WERI-Rb-1 (cell line): Measurements from ENCODE around the gene CXXC5.
A peak's percentile ranks its signal among the peaks of the same experiment; 100 is the strongest.

ENCODE experiments used
- DNase-seq: peaks from one replicate; pipeline ENCODE4 v3.0.0-alpha.2; 2020
- H3K27ac ChIP-seq: fragments of 250-450 bp; sonication (Bioruptor Pico); 2 replicates; pipeline ENCODE4 v1.5.1; 2020; ENCODE audit warnings: mild to moderate bottlenecking, moderate library complexity
- H3K27me3 ChIP-seq: fragments of 250-450 bp; sonication (Bioruptor Pico); 2 replicates; pipeline ENCODE4 v1.5.1; 2021; ENCODE audit warnings: mild to moderate bottlenecking, low read depth, moderate library complexity; ENCODE audit not compliant: insufficient read depth, severe bottlenecking
- H3K36me3 ChIP-seq: fragments of 250-450 bp; sonication (Bioruptor Pico); 2 replicates; pipeline ENCODE4 v1.5.1; 2020; ENCODE audit warnings: mild to moderate bottlenecking, moderate library complexity
- H3K4me3 ChIP-seq: 2 replicates; pipeline ENCODE4 v1.5.1; 2011; ENCODE audit warnings: low read depth, mild to moderate bottlenecking, control low read depth, low read length
- H3K9me3 ChIP-seq: fragments of 250-450 bp; sonication (Bioruptor Pico); 2 replicates; pipeline ENCODE4 v1.5.1; 2021; ENCODE audit warnings: mild to moderate bottlenecking, moderate library complexity; ENCODE audit not compliant: severe bottlenecking
- TF ChIP-seq, protein P1 (sequence below): IDR thresholded peaks from 2 replicates; pipeline ENCODE4 v1.5.1; 2011; ENCODE audit warnings: low read depth, mild to moderate bottlenecking, control low read depth, inconsistent platforms, low read length

Gene CXXC5

DNA sequence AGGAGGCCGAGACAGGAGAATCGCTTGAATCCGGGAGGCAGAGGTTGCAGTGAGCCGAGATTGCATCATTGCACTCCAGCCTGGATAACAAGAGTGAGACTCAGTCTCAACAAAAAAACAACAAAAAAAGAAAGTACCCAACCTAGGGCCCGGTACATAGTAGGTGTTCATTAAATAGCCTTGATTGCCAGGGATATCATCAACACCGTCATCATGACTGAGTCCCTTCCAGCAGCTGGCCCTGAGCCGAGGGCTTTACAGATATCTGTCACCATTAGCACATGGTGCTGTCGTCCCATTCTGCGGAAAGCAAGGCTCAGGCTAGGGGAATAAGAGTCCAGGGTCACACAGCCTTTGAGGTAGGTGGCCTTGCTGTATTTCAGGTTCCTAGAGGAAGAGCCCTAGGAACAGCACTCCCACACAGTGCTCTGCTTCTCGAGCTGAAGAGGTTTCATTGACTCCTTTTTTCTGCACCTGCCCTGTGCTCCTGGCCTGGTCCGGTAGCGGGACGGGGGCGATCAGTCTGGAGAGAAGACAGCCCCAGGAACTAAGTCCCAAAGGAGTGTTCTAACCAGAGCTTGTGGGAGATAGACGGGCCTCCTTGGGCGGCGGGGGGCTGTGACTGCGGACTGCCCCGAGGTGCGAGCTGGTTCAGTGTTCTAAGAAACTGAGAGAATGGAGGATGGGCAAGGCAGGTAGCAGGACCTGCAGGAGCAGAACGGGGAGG, 48.2 kb downstream of the CXXC5 start:
- Histone ChIP-seq H3K9me3 (no peaks in the 10 kb centered on the region), H3K4me3 (peak overlapping the region; percentile 49; the same call in 1 of the 2 replicates), H3K36me3 (no peaks in the 10 kb centered on the region), H3K27ac (peak overlapping the region; percentile 61), H3K27me3 (no peaks in the 10 kb centered on the region)
- no peak for DNase-seq
- TF ChIP-seq, protein P1, sequence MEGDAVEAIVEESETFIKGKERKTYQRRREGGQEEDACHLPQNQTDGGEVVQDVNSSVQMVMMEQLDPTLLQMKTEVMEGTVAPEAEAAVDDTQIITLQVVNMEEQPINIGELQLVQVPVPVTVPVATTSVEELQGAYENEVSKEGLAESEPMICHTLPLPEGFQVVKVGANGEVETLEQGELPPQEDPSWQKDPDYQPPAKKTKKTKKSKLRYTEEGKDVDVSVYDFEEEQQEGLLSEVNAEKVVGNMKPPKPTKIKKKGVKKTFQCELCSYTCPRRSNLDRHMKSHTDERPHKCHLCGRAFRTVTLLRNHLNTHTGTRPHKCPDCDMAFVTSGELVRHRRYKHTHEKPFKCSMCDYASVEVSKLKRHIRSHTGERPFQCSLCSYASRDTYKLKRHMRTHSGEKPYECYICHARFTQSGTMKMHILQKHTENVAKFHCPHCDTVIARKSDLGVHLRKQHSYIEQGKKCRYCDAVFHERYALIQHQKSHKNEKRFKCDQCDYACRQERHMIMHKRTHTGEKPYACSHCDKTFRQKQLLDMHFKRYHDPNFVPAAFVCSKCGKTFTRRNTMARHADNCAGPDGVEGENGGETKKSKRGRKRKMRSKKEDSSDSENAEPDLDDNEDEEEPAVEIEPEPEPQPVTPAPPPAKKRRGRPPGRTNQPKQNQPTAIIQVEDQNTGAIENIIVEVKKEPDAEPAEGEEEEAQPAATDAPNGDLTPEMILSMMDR = no peak

DNA sequence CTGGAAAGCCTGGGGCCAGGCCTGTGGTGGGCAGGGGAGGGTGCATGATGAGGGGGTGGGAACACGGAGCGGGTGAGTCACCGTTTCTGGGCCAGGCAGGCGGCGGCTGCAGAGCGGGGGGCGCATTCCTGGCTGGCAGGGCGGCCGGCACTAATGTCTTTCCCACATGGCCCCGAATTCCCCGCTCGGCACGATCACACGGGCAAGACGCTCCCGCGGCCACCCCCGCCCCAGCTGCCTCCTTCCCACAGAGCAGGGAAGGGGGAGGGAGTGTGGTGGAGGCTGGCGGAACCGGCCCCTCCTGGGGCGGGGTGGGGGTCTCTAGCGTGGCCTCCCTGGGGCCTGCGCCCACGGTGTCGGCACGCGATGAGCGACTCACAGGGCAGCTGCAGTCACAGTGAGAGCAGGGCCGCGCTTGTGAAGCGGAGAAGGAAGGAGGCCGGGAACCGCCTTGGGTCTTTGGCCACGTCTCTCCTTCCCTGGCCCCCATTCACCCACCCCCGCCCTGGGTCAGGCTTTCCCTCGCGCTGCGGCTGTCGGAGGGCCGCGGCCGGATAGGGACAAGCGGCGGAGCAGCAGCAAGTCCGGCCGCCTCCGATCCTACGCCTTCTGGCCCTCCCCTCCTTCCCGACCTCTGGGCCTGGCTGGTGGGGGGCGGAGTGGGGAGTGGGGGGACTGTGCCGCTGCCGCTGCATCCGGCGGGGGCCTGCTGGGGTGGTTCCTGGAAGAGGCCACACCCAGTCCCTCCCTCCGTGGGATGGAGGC, 48.9 kb downstream of the CXXC5 start:
- Histone ChIP-seq H3K4me3 (peak overlapping the region; percentile 49), H3K27me3 (no peaks in the 10 kb centered on the region), H3K27ac (peak overlapping the region; percentile 61), H3K9me3 (no peaks in the 10 kb centered on the region), H3K36me3 (no peaks in the 10 kb centered on the region)
- DNase-seq = peak; percentile 77
- TF ChIP-seq, protein P1 = no peak

DNA sequence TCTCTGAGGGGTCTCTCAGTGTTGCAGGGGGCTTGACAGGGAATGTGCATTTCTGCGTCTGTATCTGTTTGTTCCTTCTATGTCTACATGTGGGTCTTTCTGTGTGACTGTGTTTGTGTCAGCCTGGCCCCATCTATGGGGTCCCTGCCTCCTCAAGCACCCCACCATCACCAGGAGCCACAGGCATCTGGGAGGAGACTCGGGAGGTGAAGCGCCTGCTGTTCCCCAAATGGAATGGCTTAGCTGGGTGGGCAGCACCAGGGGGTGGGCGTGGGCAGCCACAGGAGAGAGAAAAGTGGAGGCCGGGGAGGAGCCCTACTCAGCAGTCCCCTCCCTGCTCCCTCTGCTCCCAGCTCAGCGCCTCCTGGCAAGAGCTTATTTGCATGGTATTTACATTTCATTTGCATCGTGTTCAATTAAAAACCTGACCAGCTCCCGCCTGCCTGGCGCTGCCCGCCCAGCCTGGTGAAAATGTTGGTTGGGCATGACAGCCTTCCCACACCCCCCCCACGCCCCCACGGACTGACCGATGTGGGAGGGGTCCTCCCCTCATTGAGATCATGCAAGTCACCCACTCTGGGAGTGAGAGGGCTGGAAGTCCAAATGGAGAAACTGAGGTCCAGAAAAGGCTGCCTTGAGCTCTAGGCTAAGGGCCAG, 50.5 kb downstream of the CXXC5 start:
- Histone ChIP-seq H3K27ac (peak overlapping the region; percentile 61; the same call in 1 of the 2 replicates), H3K9me3 (no peaks in the 10 kb centered on the region), H3K27me3 (no peaks in the 10 kb centered on the region), H3K4me3 (no peak overlapping the region), H3K36me3 (no peaks in the 10 kb centered on the region)
- DNase-seq = no peak
- TF ChIP-seq, protein P1 = no peak

DNA sequence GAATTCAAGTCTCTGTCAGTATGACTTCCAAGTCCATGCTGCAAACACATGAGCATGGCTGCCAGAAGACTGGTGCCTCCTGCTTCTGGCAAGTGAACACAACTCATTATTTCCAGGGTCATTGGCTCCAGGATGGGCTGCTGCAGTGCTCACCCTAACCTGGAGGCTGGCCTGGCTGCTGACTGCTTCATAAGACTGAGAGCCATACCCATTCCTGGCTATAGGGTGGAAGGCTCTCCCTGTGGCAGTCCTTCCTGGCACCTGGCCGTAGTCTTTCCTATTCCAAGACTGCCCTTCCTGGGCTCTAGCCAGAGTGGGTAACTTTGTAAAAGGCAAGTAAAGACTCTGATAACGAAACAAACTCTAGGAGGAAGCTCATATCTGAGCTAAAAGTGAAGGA, 51.2 kb downstream of the CXXC5 start:
- H3K36me3 ChIP-seq = no peaks in the 10 kb centered on the region

DNA sequence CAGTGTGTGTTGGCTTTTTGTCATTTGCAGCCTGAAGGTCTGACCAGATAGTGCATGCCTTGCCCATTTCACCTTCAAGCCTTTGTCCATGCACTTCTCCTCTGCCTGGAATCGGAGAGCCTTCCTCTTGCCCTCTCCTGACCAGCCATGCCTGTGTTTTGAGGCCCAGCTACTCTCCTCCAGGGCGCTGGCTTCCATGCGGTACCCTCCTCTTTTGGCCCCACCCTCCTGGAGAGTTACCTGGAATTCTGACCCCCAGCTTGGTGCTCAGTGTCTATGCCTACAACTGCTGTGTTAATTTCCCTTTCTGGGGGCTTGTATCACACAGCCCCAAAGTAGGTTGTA, 52.5 kb downstream of the CXXC5 start:
- no peak for DNase-seq
- H3K36me3 ChIP-seq = no peaks in the 10 kb centered on the region
- peak overlapping the region; percentile 81 for H3K27ac ChIP-seq
- no peaks in the 10 kb centered on the region for H3K27me3 ChIP-seq
- no peak overlapping the region for H3K4me3 ChIP-seq
- TF ChIP-seq, protein P1 = no peak
- no peaks in the 10 kb centered on the region for H3K9me3 ChIP-seq

More for the DNA sequence above, 51.2 kb downstream of the CXXC5 start:
- Histone ChIP-seq H3K4me3 (no peak overlapping the region), H3K27me3 (no peaks in the 10 kb centered on the region), H3K9me3 (no peaks in the 10 kb centered on the region), H3K27ac (no peak overlapping the region)
- DNase-seq = no peak
- TF ChIP-seq, protein P1 = no peak
